Kidney (tissue), 14 donors: ENCODE results near the gene NSMCE1. TPM values are rescaled to one million over a fixed set of nuclear protein-coding genes. Genes with fewer than 3 reads are reported as not detected.

ENCODE experiments used
- DNase-seq, 5 donors: peaks; one replicate each; pipeline ENCODE4 v3.0.0-alpha.2; 2013 to 2020
- FAIRE-seq: peaks from 2 replicates; lab custom pipeline; 2012; peaks lifted over from hg19 to GRCh38; lab: Jason Lieb, UNC
- H3K27ac ChIP-seq, 2 donors: one replicate each; pipeline ENCODE4 v1.7.0; 2013; ENCODE audit warnings: low read depth in 2 of 2, low read length in 2 of 2, inconsistent platforms in 1 of 2
- H3K27me3 ChIP-seq: one replicate; pipeline ENCODE4 v1.7.1; 2013; ENCODE audit warnings: low read length, inconsistent platforms; ENCODE audit not compliant: control insufficient read depth, insufficient read depth
- H3K36me3 ChIP-seq, 3 donors: one replicate each; pipeline versions ENCODE4 v1.7.0 to v1.7.1; 2013; ENCODE audit warnings: low read length in 3 of 3, control low read depth in 1 of 3, inconsistent platforms in 1 of 3; ENCODE audit not compliant: insufficient read depth in 3 of 3, control insufficient read depth in 2 of 3
- H3K4me1 ChIP-seq, 3 donors: one replicate each; pipeline versions ENCODE4 v1.7.0 to v1.7.1; 2013; ENCODE audit warnings: low read length in 3 of 3, inconsistent platforms in 1 of 3, low read depth in 1 of 3; ENCODE audit not compliant: control insufficient read depth in 2 of 3, insufficient read depth in 2 of 3
- H3K4me3 ChIP-seq, 3 donors: one replicate each; pipeline versions ENCODE4 v1.7.0 to v1.8.1; 2013; ENCODE audit warnings: low read length in 3 of 3, control low read depth in 1 of 3, inconsistent platforms in 1 of 3
- H3K9ac ChIP-seq, 3 donors: one replicate each; pipeline versions ENCODE4 v1.7.0 to v1.7.1; 2013; ENCODE audit warnings: low read length in 3 of 3, control low read depth in 1 of 3, inconsistent platforms in 1 of 3
- H3K9me3 ChIP-seq, 3 donors: one replicate each; pipeline versions ENCODE4 v1.7.0 to v1.7.1; 2013; ENCODE audit warnings: low read length in 3 of 3, control low read depth in 1 of 3, inconsistent platforms in 1 of 3; ENCODE audit not compliant: control insufficient read depth in 2 of 3, insufficient read depth in 1 of 3
- CTCF ChIP-seq: IDR thresholded peaks from 3 replicates; pipeline ENCODE4 v1.5.1; 2012; ENCODE audit warnings: mild to moderate bottlenecking, moderate library complexity, borderline replicate concordance; ENCODE audit not compliant: insufficient read depth; ENCODE audit errors: extremely low read depth
- intact Hi-C: fragments of 100-400 bp; cut with DNase I; formaldehyde crosslinking; loops from one replicate; pipeline ENCODE4 v1.11.1; 2022
- polyA plus RNA-seq: library from polyadenylated mRNA; stranded (reverse); fragments of 350-450 nt; fragmentation: Illumina TruSeq; extraction: RNeasy Lipid Tissue Mini Kit (QIAGEN cat#74804); gene quantifications from one replicate; pipeline ENCODE4 v1.2.3, GENCODE V29; 2014; ENCODE audit warnings: low read depth, low replicate concordance; ENCODE audit not compliant: insufficient read depth
- total RNA-seq: library from RNA; stranded (reverse); fragmentation: NEBNext Ultra II Directional; extraction: Animal tissue kit (Norgen Biotek cat#: 25700); gene quantifications from one replicate; pipeline ENCODE4 v1.2.1, GENCODE V29; 2021
- donor health status: control.
- donor health status: control.
- donor health status: control.
- donor health status: control.
- donor health status: control.
- donor health status: DM: yes; HTN: yes; CAD: no.
- donor health status: Normal renal cell carcinoma (clear cell type).

NSMCE1 gene
- total and polyA plus RNA-seq, 2 donors from 2014 or later, result 72.1 to 145 TPM

DNA sequence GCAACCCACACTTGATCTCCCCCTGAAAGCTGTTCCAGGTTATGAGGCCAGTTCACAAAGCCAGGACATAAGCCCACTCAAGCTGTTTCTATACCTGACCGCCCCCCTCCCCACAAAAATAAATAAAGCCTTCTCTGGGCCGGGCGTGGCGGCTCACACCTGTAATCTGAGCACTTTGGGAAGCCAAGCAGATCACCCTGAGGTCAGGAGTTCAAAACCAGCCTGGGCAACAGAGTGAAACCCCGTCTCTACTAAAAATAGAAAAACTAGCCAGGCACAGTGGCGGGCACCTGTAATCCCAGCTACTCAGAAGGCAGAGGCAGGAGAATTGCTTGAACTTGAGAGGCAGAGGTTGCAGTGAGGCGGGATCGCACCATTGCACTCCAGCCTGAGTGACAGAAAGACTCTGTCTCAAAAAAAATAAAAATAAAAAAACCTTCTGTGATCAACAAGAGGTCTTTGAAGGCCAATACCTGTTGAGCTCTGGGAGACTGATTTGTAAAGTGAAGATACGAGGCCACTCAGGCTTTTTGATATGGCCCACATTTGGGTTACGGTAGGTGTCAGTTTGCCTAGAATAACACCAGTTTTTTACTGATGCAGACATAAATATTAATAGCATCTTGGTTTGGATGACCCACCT is 63.0 kb downstream of the NSMCE1 start:
- Histone ChIP-seq H3K36me3 (peaks cover 0 to 3% (median 0%) of the 10 kb centered on the region in 3 donors), H3K27me3 (no peaks in the 10 kb centered on the region), H3K4me3 (no peak overlapping the region), H3K9ac (no peak overlapping the region), H3K4me1 (peaks cover 0 to 15% (median 12%) of the 10 kb centered on the region in 3 donors), H3K9me3 (no peaks in the 10 kb centered on the region), H3K27ac (no peak overlapping the region)
- intact Hi-C loops, result no loop called here
- TF ChIP-seq CTCF, result no peak
- FAIRE-seq, result no peak
- DNase-seq, result peak in 4 of 5 donors; percentile 62 to 71 (median 70)

GRCh38 chr16:27204312-27204915 is 64.2 kb downstream of the NSMCE1 start:
- peak overlapping the region; percentile 87 to 99 for H3K27ac ChIP-seq
- intact Hi-C loops, result no loop called here
- no peaks in the 10 kb centered on the region for H3K27me3 ChIP-seq
- H3K36me3 ChIP-seq, result no peaks in the 10 kb centered on the region
- H3K4me1 ChIP-seq, result peaks cover 0 to 15% (median 12%) of the 10 kb centered on the region in 3 donors
- DNase-seq, result peak in 1 of 5 donors; percentile 62
- TF ChIP-seq CTCF, result no peak
- no peak for FAIRE-seq
- peak overlapping the region; percentile 60 to 97 (median 87) for H3K9ac ChIP-seq
- peak overlapping the region; percentile 72 to 76 (median 75) for H3K4me3 ChIP-seq
- H3K9me3 ChIP-seq, result no peaks in the 10 kb centered on the region

DNA sequence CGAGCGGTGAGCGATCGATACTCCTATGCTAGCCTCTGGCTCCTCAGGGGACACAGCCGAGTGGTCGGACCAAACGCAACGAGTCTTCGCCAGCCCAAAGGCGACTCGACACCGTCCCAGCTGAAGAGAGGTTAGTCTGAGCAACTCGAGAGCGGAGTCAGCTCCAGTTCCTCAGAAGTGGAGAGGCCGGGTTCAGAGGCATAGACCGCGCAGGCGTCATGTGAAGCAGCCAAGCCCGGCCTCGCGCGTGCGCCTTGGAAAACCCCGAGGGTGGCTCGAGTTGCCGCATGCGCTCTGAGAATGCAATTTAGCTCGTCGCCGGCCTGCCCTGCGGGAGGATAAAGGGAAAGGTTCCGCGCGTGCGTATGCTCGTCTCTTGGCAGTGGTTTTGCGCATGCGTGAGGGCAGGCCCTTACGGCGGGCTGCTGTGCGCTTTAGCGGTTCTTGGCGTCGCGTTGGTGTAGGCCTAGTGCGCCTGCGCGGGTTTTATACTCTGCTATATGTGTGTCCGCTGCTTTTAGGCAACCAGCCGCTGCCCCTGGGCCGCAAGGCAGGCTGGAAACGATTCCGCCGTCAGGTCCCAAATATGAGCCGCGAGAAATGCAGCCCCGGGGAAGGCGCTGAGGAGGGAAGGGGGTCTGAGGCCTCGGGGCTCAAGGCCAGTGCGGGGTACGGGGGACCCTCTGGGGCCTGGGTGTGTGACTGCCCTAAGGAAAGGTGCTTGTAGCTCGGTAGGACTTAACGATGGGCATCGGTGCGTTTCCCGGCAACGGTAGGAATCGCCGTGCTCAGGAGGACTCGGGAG is 64.9 kb downstream of the NSMCE1 start, which contains the start of gene KDM8:
Gene KDM8, plus strand, starts transcription at position 20 of the 805 bp plus-strand sequence. CDS start 6,598 bp downstream, outside the sequence.
- peaks cover 0 to 15% (median 12%) of the 10 kb centered on the region in 3 donors for H3K4me1 ChIP-seq
- TF ChIP-seq CTCF, result no peak
- no peaks in the 10 kb centered on the region for H3K36me3 ChIP-seq
- H3K4me3 ChIP-seq, result peak within 1 kb of the TSS; percentile 76 to 99 (median 93)
- no peaks in the 10 kb centered on the region for H3K9me3 ChIP-seq
- peak within 1 kb of the TSS; percentile 91 to 99 for H3K27ac ChIP-seq
- peak within 1 kb of the TSS; percentile 87 to 97 (median 90) for H3K9ac ChIP-seq
- no peaks in the 10 kb centered on the region for H3K27me3 ChIP-seq
- FAIRE-seq, result no peak
- intact Hi-C loops, result no loop called here
- DNase-seq, result peak; percentile 100
